GM23338 (cell line): ENCODE results near the gene NKD1. TPM values are rescaled to one million over a fixed set of nuclear protein-coding genes. Genes with fewer than 3 reads are reported as not detected.

Experiments used
- ATAC-seq: fragments of 200-7000 bp; cut with Tn5 transposase; 3 replicates; pipeline ENCODE4 v1.9.1; 2020
- DNase-seq: peaks from one replicate; pipeline ENCODE4 v3.0.0-alpha.2; 2015; ENCODE audit warnings: low spot score
- H2AFZ ChIP-seq: fragments of 200-600 bp; sonication (generic); 2 replicates; pipeline ENCODE4 v1.8.0; 2016; ENCODE audit warnings: antibody characterized with exemption, mild to moderate bottlenecking, moderate library complexity
- H3F3A ChIP-seq: fragments of 200-600 bp; sonication (generic); replicated peaks from 2 replicates; pipeline ENCODE4 v1.8.0; 2017; ENCODE audit warnings: antibody characterized with exemption, mixed run types, low read depth
- H3K27ac ChIP-seq: fragments of 200-600 bp; sonication (generic); 2 replicates; pipeline ENCODE4 v1.6.1; 2016; ENCODE audit warnings: low read depth
- H3K27me3 ChIP-seq: fragments of 200-600 bp; sonication (generic); 2 replicates; pipeline ENCODE4 v1.8.0; 2016; ENCODE audit warnings: mild to moderate bottlenecking, mixed run types, moderate library complexity; ENCODE audit not compliant: insufficient read depth
- H3K36me3 ChIP-seq: fragments of 200-600 bp; sonication (generic); 2 replicates; pipeline ENCODE4 v1.8.0; 2016; ENCODE audit warnings: mild to moderate bottlenecking; ENCODE audit not compliant: insufficient read depth
- H3K4me1 ChIP-seq: fragments of 200-600 bp; sonication (generic); 2 replicates; pipeline ENCODE4 v1.8.0; 2016; ENCODE audit warnings: mild to moderate bottlenecking, moderate library complexity; ENCODE audit not compliant: insufficient read depth
- H3K4me2 ChIP-seq: fragments of 200-600 bp; sonication (generic); 2 replicates; pipeline ENCODE4 v1.7.1; 2017; ENCODE audit warnings: mixed run types
- H3K4me3 ChIP-seq: fragments of 200-600 bp; sonication (generic); 2 replicates; pipeline ENCODE4 v1.6.1; 2016; ENCODE audit warnings: mixed run types
- H3K79me2 ChIP-seq: fragments of 200-600 bp; sonication (generic); replicated peaks from 2 replicates; pipeline ENCODE4 v1.8.0; 2017; ENCODE audit warnings: mild to moderate bottlenecking; ENCODE audit not compliant: insufficient read depth
- H3K9me2 ChIP-seq: fragments of 200-600 bp; sonication (generic); 2 replicates; pipeline ENCODE4 v1.8.0; 2017; ENCODE audit not compliant: insufficient read depth
- H4K20me1 ChIP-seq: fragments of 200-600 bp; sonication (generic); replicated peaks from 2 replicates; pipeline ENCODE4 v1.8.0; 2017; ENCODE audit warnings: mild to moderate bottlenecking; ENCODE audit not compliant: insufficient read depth
- H3K27ac Mint-ChIP-seq: 2 replicates; pipeline ENCODE4 v1.8.0; 2020; ENCODE audit warnings: inconsistent platforms, mild to moderate bottlenecking, moderate library complexity, mixed read lengths
- H3K27me3 Mint-ChIP-seq: 3 replicates; pipeline ENCODE4 v1.8.0; 2022; ENCODE audit warnings: low read depth, mild to moderate bottlenecking, moderate library complexity, mixed read lengths, inconsistent platforms; ENCODE audit not compliant: insufficient read depth, poor library complexity
- H3K36me3 Mint-ChIP-seq: 3 replicates; pipeline ENCODE4 v1.8.0; 2021; ENCODE audit warnings: low read depth, mild to moderate bottlenecking, inconsistent platforms, moderate library complexity, mixed read lengths
- H3K4me1 Mint-ChIP-seq: 3 replicates; pipeline ENCODE4 v1.8.0; 2020; ENCODE audit warnings: mild to moderate bottlenecking, inconsistent platforms, mixed read lengths
- H3K4me3 Mint-ChIP-seq: 3 replicates; pipeline ENCODE4 v1.8.0; 2021; ENCODE audit warnings: moderate library complexity, mild to moderate bottlenecking, inconsistent platforms, mixed read lengths
- H3K9me3 Mint-ChIP-seq: 3 replicates; pipeline ENCODE4 v1.8.0; 2020; ENCODE audit warnings: moderate library complexity, mild to moderate bottlenecking, inconsistent platforms, mixed read lengths
- CREB1 ChIP-seq: fragments of 250-450 bp; sonication (Bioruptor Pico); IDR thresholded peaks from 2 replicates; pipeline ENCODE4 v1.5.0; 2020; ENCODE audit warnings: low read depth, mild to moderate bottlenecking, moderate library complexity
- CTCF ChIP-seq, 2 experiments: fragments of 200-600 bp in 1 of 2; sonication (generic) in 1 of 2; conservative IDR thresholded peaks; 2 replicates each; pipeline versions ENCODE4 v1.5.1 to v1.6.1; 2016 to 2017; ENCODE audit warnings: antibody characterized with exemption in 2 of 2, low read depth in 2 of 2, mild to moderate bottlenecking in 2 of 2, moderate library complexity in 1 of 2
- ETS1 ChIP-seq: IDR thresholded peaks from 2 replicates; pipeline ENCODE4 v1.6.1; 2016; ENCODE audit warnings: antibody characterized with exemption
- EZH2 ChIP-seq: fragments of 200-600 bp; sonication (generic); IDR thresholded peaks from one replicate; pipeline ENCODE4 v1.8.0; 2017; ENCODE audit warnings: antibody characterized with exemption, mild to moderate bottlenecking, low read depth; ENCODE audit not compliant: unreplicated experiment
- EZH2phosphoT487 ChIP-seq: fragments of 200-600 bp; sonication (generic); IDR thresholded peaks from one replicate; pipeline ENCODE4 v1.8.1; 2018; ENCODE audit warnings: antibody characterized with exemption; ENCODE audit not compliant: unreplicated experiment
- JUNB ChIP-seq: IDR thresholded peaks from one replicate; pipeline ENCODE4 v1.6.1; 2016; ENCODE audit warnings: antibody characterized with exemption; ENCODE audit not compliant: unreplicated experiment
- NANOG ChIP-seq: IDR thresholded peaks from 2 replicates; pipeline ENCODE4 v1.6.1; 2016; ENCODE audit warnings: antibody characterized with exemption, borderline replicate concordance
- POLR2AphosphoS5 ChIP-seq: IDR thresholded peaks from 2 replicates; pipeline ENCODE4 v1.6.1; 2016; ENCODE audit warnings: antibody characterized with exemption, low read depth
- STAT1 ChIP-seq: IDR thresholded peaks from one replicate; pipeline ENCODE4 v1.6.1; 2016; ENCODE audit warnings: antibody characterized with exemption; ENCODE audit not compliant: unreplicated experiment
- ZNF114 ChIP-seq: fragments of 250-450 bp; sonication (Bioruptor Pico); IDR thresholded peaks from 2 replicates; pipeline ENCODE4 v1.5.0; 2020; ENCODE audit warnings: mild to moderate bottlenecking, moderate library complexity
- ZNF331 ChIP-seq: fragments of 250-450 bp; sonication (Bioruptor Pico); IDR thresholded peaks from 2 replicates; pipeline ENCODE4 v1.5.0; 2020; ENCODE audit warnings: low read depth, mild to moderate bottlenecking, moderate library complexity
- polyA plus RNA-seq: library from polyadenylated mRNA; unstranded; fragments of >200 nt; fragmentation: Nextera tagmentation; extraction: Ambion mirVana; gene quantifications from 2 replicates; pipeline ENCODE4 v1.2.1, GENCODE V29; 2016
- total RNA-seq: library from RNA; depleted of rRNA; stranded (reverse); fragments of >200 nt; shearing (Covaris generic); gene quantifications from 2 replicates; pipeline ENCODE4 v1.2.3, GENCODE V29; 2014
- TF ChIP-seq, protein P1 (sequence below): IDR thresholded peaks from one replicate; pipeline ENCODE4 v1.6.1; 2018; ENCODE audit warnings: antibody characterized with exemption; ENCODE audit not compliant: unreplicated experiment
- TF ChIP-seq, protein P2 (sequence below): fragments of 250-450 bp; sonication (Bioruptor Pico); IDR thresholded peaks from 2 replicates; pipeline ENCODE4 v1.5.0; 2020; ENCODE audit warnings: mild to moderate bottlenecking, moderate library complexity

Gene NKD1
- total and polyA plus RNA-seq, 2 experiments from 2014 or later = 2.1 to 2.3 TPM

GRCh38 chr16:50632927-50633800 is 85.0 kb downstream of the NKD1 start:
- H3K27ac ChIP-seq = no peak overlapping the region
- no peak for ATAC-seq
- no peak overlapping the region for H3K27ac Mint-ChIP-seq
- H2AFZ ChIP-seq = no peak overlapping the region
- no peaks in the 10 kb centered on the region for H3K4me1 Mint-ChIP-seq
- no peak overlapping the region for H3K4me3 ChIP-seq
- no peaks in the 10 kb centered on the region for H3K36me3 ChIP-seq
- H3F3A ChIP-seq = no peaks in the 10 kb centered on the region
- TF ChIP-seq JUNB = no peak
- no peak for TF ChIP-seq ETS1
- TF ChIP-seq, protein P1, sequence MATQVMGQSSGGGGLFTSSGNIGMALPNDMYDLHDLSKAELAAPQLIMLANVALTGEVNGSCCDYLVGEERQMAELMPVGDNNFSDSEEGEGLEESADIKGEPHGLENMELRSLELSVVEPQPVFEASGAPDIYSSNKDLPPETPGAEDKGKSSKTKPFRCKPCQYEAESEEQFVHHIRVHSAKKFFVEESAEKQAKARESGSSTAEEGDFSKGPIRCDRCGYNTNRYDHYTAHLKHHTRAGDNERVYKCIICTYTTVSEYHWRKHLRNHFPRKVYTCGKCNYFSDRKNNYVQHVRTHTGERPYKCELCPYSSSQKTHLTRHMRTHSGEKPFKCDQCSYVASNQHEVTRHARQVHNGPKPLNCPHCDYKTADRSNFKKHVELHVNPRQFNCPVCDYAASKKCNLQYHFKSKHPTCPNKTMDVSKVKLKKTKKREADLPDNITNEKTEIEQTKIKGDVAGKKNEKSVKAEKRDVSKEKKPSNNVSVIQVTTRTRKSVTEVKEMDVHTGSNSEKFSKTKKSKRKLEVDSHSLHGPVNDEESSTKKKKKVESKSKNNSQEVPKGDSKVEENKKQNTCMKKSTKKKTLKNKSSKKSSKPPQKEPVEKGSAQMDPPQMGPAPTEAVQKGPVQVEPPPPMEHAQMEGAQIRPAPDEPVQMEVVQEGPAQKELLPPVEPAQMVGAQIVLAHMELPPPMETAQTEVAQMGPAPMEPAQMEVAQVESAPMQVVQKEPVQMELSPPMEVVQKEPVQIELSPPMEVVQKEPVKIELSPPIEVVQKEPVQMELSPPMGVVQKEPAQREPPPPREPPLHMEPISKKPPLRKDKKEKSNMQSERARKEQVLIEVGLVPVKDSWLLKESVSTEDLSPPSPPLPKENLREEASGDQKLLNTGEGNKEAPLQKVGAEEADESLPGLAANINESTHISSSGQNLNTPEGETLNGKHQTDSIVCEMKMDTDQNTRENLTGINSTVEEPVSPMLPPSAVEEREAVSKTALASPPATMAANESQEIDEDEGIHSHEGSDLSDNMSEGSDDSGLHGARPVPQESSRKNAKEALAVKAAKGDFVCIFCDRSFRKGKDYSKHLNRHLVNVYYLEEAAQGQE = no peak
- no peak for TF ChIP-seq ZNF331
- TF ChIP-seq STAT1 = no peak
- TF ChIP-seq POLR2AphosphoS5 = no peak
- no peak for TF ChIP-seq ZNF114 (CRISPR knock-in tag)
- TF ChIP-seq EZH2phosphoT487 = no peak
- TF ChIP-seq CREB1 = no peak
- TF ChIP-seq CTCF (conservative IDR thresholded peaks at IDR 0.05; ENCODE audit: low read depth in 2 of 2) = no peak
- no peak for TF ChIP-seq NANOG
- TF ChIP-seq EZH2 = no peak
- TF ChIP-seq, protein P2, sequence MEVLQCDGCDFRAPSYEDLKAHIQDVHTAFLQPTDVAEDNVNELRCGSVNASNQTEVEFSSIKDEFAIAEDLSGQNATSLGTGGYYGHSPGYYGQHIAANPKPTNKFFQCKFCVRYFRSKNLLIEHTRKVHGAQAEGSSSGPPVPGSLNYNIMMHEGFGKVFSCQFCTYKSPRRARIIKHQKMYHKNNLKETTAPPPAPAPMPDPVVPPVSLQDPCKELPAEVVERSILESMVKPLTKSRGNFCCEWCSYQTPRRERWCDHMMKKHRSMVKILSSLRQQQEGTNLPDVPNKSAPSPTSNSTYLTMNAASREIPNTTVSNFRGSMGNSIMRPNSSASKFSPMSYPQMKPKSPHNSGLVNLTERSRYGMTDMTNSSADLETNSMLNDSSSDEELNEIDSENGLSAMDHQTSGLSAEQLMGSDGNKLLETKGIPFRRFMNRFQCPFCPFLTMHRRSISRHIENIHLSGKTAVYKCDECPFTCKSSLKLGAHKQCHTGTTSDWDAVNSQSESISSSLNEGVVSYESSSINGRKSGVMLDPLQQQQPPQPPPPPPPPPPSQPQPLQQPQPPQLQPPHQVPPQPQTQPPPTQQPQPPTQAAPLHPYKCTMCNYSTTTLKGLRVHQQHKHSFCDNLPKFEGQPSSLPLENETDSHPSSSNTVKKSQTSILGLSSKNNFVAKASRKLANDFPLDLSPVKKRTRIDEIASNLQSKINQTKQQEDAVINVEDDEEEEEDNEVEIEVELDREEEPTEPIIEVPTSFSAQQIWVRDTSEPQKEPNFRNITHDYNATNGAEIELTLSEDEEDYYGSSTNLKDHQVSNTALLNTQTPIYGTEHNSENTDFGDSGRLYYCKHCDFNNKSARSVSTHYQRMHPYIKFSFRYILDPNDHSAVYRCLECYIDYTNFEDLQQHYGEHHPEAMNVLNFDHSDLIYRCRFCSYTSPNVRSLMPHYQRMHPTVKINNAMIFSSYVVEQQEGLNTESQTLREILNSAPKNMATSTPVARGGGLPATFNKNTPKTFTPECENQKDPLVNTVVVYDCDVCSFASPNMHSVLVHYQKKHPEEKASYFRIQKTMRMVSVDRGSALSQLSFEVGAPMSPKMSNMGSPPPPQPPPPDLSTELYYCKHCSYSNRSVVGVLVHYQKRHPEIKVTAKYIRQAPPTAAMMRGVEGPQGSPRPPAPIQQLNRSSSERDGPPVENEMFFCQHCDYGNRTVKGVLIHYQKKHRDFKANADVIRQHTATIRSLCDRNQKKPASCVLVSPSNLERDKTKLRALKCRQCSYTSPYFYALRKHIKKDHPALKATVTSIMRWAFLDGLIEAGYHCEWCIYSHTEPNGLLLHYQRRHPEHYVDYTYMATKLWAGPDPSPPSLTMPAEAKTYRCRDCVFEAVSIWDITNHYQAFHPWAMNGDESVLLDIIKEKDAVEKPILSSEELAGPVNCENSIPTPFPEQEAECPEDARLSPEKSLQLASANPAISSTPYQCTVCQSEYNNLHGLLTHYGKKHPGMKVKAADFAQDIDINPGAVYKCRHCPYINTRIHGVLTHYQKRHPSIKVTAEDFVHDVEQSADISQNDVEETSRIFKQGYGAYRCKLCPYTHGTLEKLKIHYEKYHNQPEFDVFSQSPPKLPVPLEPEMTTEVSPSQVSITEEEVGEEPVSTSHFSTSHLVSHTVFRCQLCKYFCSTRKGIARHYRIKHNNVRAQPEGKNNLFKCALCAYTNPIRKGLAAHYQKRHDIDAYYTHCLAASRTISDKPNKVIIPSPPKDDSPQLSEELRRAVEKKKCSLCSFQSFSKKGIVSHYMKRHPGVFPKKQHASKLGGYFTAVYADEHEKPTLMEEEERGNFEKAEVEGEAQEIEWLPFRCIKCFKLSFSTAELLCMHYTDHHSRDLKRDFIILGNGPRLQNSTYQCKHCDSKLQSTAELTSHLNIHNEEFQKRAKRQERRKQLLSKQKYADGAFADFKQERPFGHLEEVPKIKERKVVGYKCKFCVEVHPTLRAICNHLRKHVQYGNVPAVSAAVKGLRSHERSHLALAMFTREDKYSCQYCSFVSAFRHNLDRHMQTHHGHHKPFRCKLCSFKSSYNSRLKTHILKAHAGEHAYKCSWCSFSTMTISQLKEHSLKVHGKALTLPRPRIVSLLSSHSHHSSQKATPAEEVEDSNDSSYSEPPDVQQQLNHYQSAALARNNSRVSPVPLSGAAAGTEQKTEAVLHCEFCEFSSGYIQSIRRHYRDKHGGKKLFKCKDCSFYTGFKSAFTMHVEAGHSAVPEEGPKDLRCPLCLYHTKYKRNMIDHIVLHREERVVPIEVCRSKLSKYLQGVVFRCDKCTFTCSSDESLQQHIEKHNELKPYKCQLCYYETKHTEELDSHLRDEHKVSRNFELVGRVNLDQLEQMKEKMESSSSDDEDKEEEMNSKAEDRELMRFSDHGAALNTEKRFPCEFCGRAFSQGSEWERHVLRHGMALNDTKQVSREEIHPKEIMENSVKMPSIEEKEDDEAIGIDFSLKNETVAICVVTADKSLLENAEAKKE (CRISPR knock-in tag) = no peak
- no peak overlapping the region for H3K4me2 ChIP-seq
- no peaks in the 10 kb centered on the region for H3K79me2 ChIP-seq
- no peaks in the 10 kb centered on the region for H3K9me3 Mint-ChIP-seq
- peaks cover 1% of the 10 kb centered on the region for H3K27me3 Mint-ChIP-seq
- no peaks in the 10 kb centered on the region for H3K4me1 ChIP-seq
- no peaks in the 10 kb centered on the region for H4K20me1 ChIP-seq
- no peak overlapping the region for H3K4me3 Mint-ChIP-seq
- H3K9me2 ChIP-seq = no peaks in the 10 kb centered on the region
- H3K36me3 Mint-ChIP-seq = no peaks in the 10 kb centered on the region
- no peaks in the 10 kb centered on the region for H3K27me3 ChIP-seq
- DNase-seq = no peak
